ENCODE measurements around the gene RNPEPL1.
A peak's percentile ranks its signal among the peaks of the same experiment; 100 is the strongest.
"Not testable (repeated sequence)": the region's sequence is repeated elsewhere in the genome, so short reads cannot be mapped to it uniquely, and the experiment has no call there.

Gene RNPEPL1

GRCh38 chr2:240567872-240568677 is at the start of gene RNPEPL1:
Gene RNPEPL1 (plus strand): TSS chr2:240568484. CDS start chr2:240568587, 103 bp downstream.
- peak; percentile 60 for DNase-seq

GRCh38 chr2:240518981-240519380 is 49.3 kb upstream of the RNPEPL1 start:
- no peak for DNase-seq

- DNase-seq, result no peak
These were observed 48.7 kb upstream of the RNPEPL1 start for GRCh38 chr2:240519396-240520129.

- no peak for DNase-seq
These were observed 47.9 kb upstream of the RNPEPL1 start for GRCh38 chr2:240520130-240520973.

GRCh38 chr2:240520974-240521350 is 47.3 kb upstream of the RNPEPL1 start:
- no peak for DNase-seq

- not testable (repeated sequence) for DNase-seq
These were observed 46.4 kb upstream of the RNPEPL1 start for GRCh38 chr2:240521885-240522284.

- no peak for DNase-seq
These were observed 45.9 kb upstream of the RNPEPL1 start for GRCh38 chr2:240522406-240522805.

- no peak for DNase-seq
These were observed 44.6 kb upstream of the RNPEPL1 start for GRCh38 chr2:240523451-240524281.

GRCh38 chr2:240524963-240525718 is 43.1 kb upstream of the RNPEPL1 start:
- DNase-seq, result no peak

- no peak for DNase-seq
These were observed 42.5 kb upstream of the RNPEPL1 start for GRCh38 chr2:240525802-240526201.

- DNase-seq, result no peak
These were observed 41.8 kb upstream of the RNPEPL1 start for GRCh38 chr2:240526521-240526920.

GRCh38 chr2:240527153-240527750 is 41.0 kb upstream of the RNPEPL1 start:
- DNase-seq, result no peak

GRCh38 chr2:240528406-240529040 is 39.8 kb upstream of the RNPEPL1 start:
- DNase-seq, result no peak

- no peak for DNase-seq
These were observed 38.8 kb upstream of the RNPEPL1 start for GRCh38 chr2:240529344-240529999.

GRCh38 chr2:240530181-240530580 is 38.1 kb upstream of the RNPEPL1 start:
- no peak for DNase-seq

GRCh38 chr2:240531038-240531437 is 37.2 kb upstream of the RNPEPL1 start:
- no peak for DNase-seq

- no peak for DNase-seq
These were observed 36.1 kb upstream of the RNPEPL1 start for GRCh38 chr2:240532031-240532775.

GRCh38 chr2:240538031-240538780 is 30.1 kb upstream of the RNPEPL1 start:
- DNase-seq, result no peak

GRCh38 chr2:240539101-240539500 is 29.2 kb upstream of the RNPEPL1 start:
- DNase-seq, result not testable (repeated sequence)

Measured in activated naive CD4-positive, alpha-beta T cell treated with anti-CD3 and anti-CD28 coated beads, Interleukin-2, amount 50 U/mL, for 16 hours (primary cell).